HG03097 (cell line): ENCODE results near the gene SERTAD2.

Experiments
- ATAC-seq: cut with Tn5 transposase; IDR thresholded peaks from one replicate; pipeline ENCODE4 v1.9.1; 2021; ENCODE audit not compliant: unreplicated experiment, low FRiP score

SERTAD2 gene

DNA sequence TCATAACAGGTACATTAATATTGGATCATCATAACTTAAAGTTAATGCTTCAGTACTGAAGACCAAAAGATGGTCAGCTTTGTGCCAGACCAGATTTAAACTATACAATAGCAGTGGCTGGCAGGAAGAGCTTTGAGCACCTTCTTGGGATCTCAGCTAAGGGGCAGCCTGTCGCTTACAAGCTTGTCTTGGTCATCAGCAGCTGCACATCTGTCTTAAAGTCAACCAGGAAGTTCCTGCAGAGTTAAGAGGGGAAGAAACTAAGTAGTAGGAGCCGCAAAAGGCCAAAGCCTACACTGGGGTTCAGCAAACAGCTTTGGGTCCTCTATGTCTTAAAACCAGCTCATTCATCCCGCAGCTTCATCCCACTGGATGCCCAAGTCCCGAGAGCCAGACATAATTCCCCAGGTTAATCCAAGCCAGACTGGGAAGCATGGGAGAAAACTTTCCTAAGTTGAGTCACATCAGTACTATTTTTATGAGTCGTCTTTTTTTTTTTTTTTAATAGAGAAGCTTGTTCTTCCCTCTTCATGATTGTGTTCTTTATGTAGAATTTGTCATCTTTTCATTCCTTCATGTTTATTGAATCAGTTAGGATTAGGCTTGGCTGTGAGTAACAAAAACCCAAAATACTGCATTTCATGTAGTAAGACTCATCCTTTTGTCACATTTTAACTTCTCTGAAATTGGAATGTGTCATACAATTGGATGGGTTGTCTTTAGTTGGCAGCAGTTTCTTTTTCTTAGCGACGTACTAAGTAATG is 59.3 kb downstream of the SERTAD2 start:
- no peak for ATAC-seq

DNA sequence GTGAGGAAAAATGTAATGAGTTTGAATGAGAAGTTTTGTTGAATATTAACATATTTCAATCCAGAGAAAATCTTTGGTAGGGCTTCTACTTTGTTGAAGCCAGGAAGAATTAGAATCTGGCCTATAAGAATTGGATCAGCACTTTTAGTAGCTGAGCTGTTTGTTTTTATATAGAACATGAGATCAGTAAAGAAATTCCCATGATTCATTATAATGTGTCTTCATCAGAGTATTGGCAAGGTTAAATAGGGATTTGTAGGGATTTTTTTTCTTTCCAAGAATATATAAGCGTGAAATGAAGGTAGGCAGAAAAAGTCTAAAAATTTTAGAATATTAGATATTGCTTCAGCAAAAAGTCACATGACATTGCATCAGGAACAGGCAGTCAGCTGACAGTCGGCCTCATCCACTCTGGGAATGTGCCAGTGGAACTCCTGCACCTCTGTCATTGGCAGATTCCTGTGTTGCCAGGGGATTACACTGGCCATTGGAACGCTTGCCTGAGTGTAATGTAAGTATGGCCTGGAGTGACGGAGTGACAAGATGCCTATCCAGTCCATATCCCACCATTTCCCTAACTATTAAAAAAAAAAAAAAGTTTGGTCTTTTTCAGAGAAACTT is 60.6 kb downstream of the SERTAD2 start:
- ATAC-seq, result no peak

DNA sequence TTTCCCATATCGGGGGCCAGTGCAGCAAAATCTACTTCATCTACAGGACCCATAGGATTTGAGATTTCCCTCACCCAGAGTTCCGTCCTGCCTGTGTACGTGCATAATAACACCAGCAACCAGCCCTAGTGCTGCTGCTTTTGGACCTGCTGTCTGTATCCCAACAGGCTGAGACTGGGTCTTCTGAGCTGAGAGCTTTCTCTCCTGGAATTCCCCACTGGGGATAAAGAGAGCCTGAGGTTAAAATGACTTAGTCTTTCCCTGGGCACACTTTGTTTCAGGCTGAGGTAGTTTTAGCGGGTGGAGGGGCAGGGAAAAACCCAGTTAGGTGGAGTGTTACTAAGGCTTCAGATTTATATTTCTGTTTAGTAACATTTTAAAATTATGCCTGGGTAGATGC is 62.5 kb downstream of the SERTAD2 start:
- no peak for ATAC-seq

DNA sequence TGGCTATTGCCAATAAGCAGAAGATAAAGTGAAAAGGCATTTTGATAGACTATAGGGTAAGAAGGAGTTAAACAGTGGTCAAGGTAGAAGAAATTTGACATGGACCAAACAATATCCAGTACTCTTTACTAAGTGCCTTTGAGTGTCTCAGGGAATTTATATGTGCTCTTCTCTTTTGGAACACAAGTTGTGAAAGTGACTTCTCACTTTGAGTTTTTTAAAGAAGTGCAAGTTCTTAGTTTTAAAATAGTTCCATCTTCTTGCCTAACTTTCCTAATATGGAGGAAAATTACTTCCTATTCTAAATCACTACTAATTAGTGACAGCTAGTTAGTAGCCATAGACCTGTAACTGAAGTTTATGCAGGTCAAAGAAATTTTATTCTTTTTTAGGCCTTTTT is 66.2 kb downstream of the SERTAD2 start:
- no peak for ATAC-seq

DNA sequence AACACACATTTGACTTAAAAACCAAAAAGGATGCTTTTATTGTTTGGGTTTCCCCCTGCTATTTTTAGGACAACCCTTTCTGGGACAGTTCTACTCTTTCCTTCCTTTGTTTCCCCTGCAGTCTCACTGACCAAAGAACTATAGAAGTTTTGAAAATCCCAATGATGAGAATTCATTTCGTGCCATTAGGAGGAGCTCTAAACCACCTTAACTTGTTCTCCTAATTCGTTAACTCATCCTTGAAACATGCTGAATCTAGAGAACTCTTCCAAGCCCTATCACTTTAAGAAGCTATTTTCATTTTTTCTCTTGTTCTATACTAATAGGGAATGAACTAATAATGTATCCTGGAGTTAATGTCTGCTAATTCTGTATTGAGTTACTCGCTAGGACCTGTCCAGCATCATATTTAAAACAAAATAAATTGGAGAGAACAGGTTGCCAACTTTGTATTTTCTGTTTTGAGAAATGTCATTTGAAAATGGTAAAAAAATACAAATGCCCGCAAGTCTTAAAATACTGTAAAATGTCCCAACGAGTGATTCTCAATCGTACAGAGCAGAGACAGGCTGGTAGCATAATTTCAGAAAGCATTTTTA is 66.7 kb downstream of the SERTAD2 start:
- ATAC-seq, result no peak

DNA sequence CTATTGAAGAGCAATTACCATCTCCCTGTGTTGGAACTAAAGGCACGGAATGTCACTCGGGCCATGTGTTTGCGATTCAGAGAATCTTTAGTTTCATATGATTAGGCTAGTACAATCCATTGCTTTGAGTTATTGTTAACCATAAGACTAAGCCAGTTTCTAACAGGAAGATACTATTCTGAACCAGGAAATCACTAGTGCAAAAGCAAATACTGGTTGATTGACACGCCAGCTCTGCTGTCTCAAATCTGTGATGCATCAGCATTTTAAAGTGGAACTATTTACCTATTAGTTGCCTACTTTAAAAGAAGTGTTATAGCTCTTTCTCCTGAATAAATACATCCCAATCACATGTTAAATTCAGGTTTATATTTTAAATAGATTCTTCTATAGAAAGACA is 67.7 kb downstream of the SERTAD2 start:
- ATAC-seq, result no peak

DNA sequence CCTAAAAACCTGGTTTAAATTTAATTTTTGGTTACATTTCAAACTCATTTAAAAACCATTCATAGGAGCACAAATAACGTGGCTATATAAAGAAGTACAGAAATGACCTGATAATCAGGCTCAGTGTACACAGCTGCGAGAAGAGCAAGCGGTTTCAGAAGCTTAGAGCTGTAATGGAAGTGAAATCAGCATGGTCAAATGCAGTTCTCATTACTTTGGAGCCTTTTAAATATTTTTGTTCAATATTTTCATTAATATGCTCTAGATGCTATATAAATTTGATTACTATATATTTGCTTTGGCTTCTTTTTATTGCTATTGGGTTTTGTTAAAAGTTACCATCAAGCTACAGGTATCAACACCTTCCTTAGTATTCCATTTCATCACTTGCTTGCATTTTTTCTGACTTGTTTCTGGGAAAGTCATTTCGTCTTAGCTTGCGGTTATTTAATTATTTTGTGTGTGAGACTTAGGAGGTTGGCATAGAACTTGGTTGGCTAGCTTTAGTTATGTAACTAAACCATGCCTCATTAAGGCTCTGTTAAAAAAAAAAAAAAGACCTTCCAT is 70.9 kb downstream of the SERTAD2 start:
- peak; percentile 74 for ATAC-seq

DNA sequence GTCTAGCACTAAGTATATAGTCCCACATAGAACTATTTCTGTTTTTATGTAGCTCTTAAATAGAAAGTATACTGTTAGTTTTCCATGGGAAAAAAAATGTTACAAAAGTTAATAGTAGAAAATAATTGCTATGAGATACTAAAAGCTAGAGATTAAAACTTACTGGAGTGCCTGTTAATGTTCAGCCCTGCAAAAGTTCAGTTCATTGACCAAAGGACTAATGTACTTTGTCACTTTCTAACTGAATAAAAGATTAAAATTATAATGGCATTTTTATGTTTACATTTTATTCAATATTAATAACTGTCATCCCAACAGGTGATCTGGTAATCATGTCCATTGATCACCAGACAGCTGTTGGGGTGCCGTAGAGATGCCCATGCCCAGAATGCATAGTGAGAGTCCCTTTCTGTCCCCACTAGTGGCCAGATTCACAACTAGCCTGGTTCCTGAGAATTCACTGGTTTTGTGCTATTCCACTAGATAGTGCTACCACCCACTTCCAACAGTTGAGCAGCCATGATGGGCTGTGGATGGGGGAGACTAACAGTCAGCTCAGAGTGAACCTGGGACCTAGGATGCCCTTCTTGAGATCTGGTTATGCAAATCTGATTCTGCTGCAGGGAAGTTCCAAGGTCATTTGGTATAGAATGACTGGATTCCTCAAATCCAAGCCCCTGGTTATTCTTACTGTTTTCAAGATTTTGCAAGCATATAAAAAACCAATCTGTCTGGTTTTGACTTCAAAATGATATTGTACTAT is 71.8 kb downstream of the SERTAD2 start:
- ATAC-seq, result no peak
